HCT116 (cell line): ENCODE measurements around the gene AQP12B. TPM values are rescaled to one million over a fixed set of nuclear protein-coding genes. Genes with fewer than 3 reads are reported as not detected.

ENCODE experiments used
- ATAC-seq: fragments of 200-7000 bp; cut with Tn5 transposase; 2 replicates; pipeline ENCODE4 v1.9.1; 2020; ENCODE audit warnings: mild to moderate bottlenecking, moderate library complexity
- BruUV-seq: library from RNA; stranded (reverse); fragments of 400-500 nt; replicated peaks from 2 replicates; lab custom pipeline; 2021; lab: Mats Ljungman, UMichigan
- CTCF ChIA-PET: fragments of 300-600 bp; sonication (Branson Sonifier 250); formaldehyde crosslinking; loops from one replicate; lab custom pipeline; 2021; ENCODE audit warnings: antibody characterized with exemption; lab: Charles Lee
- POLR2A ChIA-PET: fragments of 300-600, 350-600 bp; sonication (Branson Sonifier 250); formaldehyde crosslinking; loops from one replicate; lab custom pipeline; 2021; ENCODE audit warnings: antibody characterized with exemption; lab: Charles Lee
- RAD21 ChIA-PET, 2 experiments: fragments of 300-600 bp; sonication (Branson Sonifier 250); formaldehyde crosslinking; loops; one replicate each; lab custom pipeline; 2023; ENCODE audit warnings: low total read pairs in 2 of 2; ENCODE audit not compliant: uncharacterized antibody in 2 of 2, unreplicated experiment in 2 of 2, low non-redundant PET in 1 of 2; lab: Charles Lee
- DNase-seq: peaks from one replicate; pipeline ENCODE4 v3.0.0-alpha.2; 2010; ENCODE audit warnings: low read depth, low spot score
- H2AFZ ChIP-seq: fragments of 200-600 bp; shearing (Covaris generic), sonication (generic); 2 replicates; pipeline ENCODE4 v1.6.1; 2017; ENCODE audit warnings: low read depth, mixed run types, mixed read lengths, antibody characterized with exemption, low read length; ENCODE audit not compliant: poor library complexity, severe bottlenecking
- H3K27ac ChIP-seq: 2 replicates; pipeline ENCODE4 v1.5.1; 2012; ENCODE audit warnings: low read depth, low read length
- H3K27me3 ChIP-seq: fragments of 200-600 bp; sonication (generic); 2 replicates; pipeline ENCODE4 v1.6.1; 2016; ENCODE audit warnings: mixed run types, low read length, mixed read lengths; ENCODE audit not compliant: insufficient read depth
- H3K36me3 ChIP-seq, 2 experiments: fragments of 200-500 bp in 1 of 2; fragments of 200-600 bp in 1 of 2; sonication (Bioruptor generic) in 1 of 2; sonication (generic) in 1 of 2; 2 replicates each; pipeline versions ENCODE4 v1.5.1 to v1.6.1; 2014 to 2016; ENCODE audit warnings: low read length in 2 of 2, inconsistent platforms in 1 of 2, mixed read lengths in 1 of 2, mixed run types in 1 of 2; ENCODE audit not compliant: insufficient read depth in 2 of 2, control insufficient read depth in 1 of 2
- H3K4me1 ChIP-seq, 2 experiments: fragments of 200-600 bp in 1 of 2; sonication (generic) in 1 of 2; 2 replicates each; pipeline versions ENCODE4 v1.5.1 to v1.6.1; 2012 to 2017; ENCODE audit warnings: low read length in 2 of 2, inconsistent platforms in 1 of 2, mild to moderate bottlenecking in 1 of 2, mixed read lengths in 1 of 2, mixed run types in 1 of 2, moderate library complexity in 1 of 2; ENCODE audit not compliant: insufficient read depth in 2 of 2, control insufficient read depth in 1 of 2
- H3K4me2 ChIP-seq: fragments of 200-600 bp; sonication (generic); 2 replicates; pipeline ENCODE4 v1.6.1; 2017; ENCODE audit warnings: mixed run types, low read length, mixed read lengths
- H3K4me3 ChIP-seq, 2 experiments: fragments of 200-600 bp in 1 of 2; sonication (generic) in 1 of 2; replicated peaks in 1 of 2; 2 replicates each; pipeline ENCODE4 v1.5.1; 2011 to 2016; ENCODE audit warnings: low read length in 2 of 2, control low read depth in 1 of 2, low read depth in 1 of 2, mild to moderate bottlenecking in 1 of 2, mixed read lengths in 1 of 2, mixed run types in 1 of 2
- H3K79me2 ChIP-seq: fragments of 200-600 bp; sonication (generic); 2 replicates; pipeline ENCODE4 v1.6.1; 2017; ENCODE audit warnings: mild to moderate bottlenecking, mixed run types, low read length, moderate library complexity, mixed read lengths; ENCODE audit not compliant: insufficient read depth
- H3K9ac ChIP-seq: fragments of 200-600 bp; sonication (generic); 2 replicates; pipeline ENCODE4 v1.6.1; 2016; ENCODE audit warnings: low read length, mixed read lengths
- H3K9me2 ChIP-seq: fragments of 200-600 bp; sonication (generic), shearing (Covaris generic); 2 replicates; pipeline ENCODE4 v1.6.1; 2017; ENCODE audit warnings: mixed run types, mild to moderate bottlenecking, moderate library complexity; ENCODE audit not compliant: insufficient read depth
- H3K9me3 ChIP-seq, 2 experiments: fragments of 200-500 bp in 1 of 2; fragments of 200-600 bp in 1 of 2; sonication (Bioruptor generic) in 1 of 2; sonication (generic) in 1 of 2; 2 replicates each; pipeline ENCODE4 v1.6.1; 2014 to 2017; ENCODE audit warnings: low read length in 2 of 2, mixed read lengths in 2 of 2, inconsistent platforms in 1 of 2, low read depth in 1 of 2, mild to moderate bottlenecking in 1 of 2, mixed run types in 1 of 2, moderate library complexity in 1 of 2; ENCODE audit not compliant: control insufficient read depth in 1 of 2, insufficient read depth in 1 of 2
- H4K20me1 ChIP-seq: fragments of 200-600 bp; sonication (generic), shearing (Covaris generic); 2 replicates; pipeline ENCODE4 v1.6.1; 2017; ENCODE audit warnings: mixed run types, mild to moderate bottlenecking, moderate library complexity; ENCODE audit not compliant: insufficient read depth
- ELF1 ChIP-seq: IDR thresholded peaks from 2 replicates; pipeline ENCODE4 v1.6.1; 2012; ENCODE audit warnings: low read depth, borderline replicate concordance
- EZH2 ChIP-seq: fragments of 200-600 bp; sonication (generic); IDR thresholded peaks from 2 replicates; pipeline ENCODE4 v1.6.1; 2017; ENCODE audit warnings: antibody characterized with exemption, mixed run types
- EZH2phosphoT487 ChIP-seq: fragments of 200-600 bp; IDR thresholded peaks from 2 replicates; pipeline ENCODE4 v1.6.1; 2018; ENCODE audit warnings: antibody characterized with exemption, borderline replicate concordance
- POLR2A ChIP-seq: IDR thresholded peaks from 2 replicates; pipeline ENCODE4 v1.7.0; 2011; ENCODE audit warnings: borderline replicate concordance; ENCODE audit not compliant: insufficient read depth, insufficient read length; ENCODE audit errors: extremely low read depth
- POLR2AphosphoS5 ChIP-seq: IDR thresholded peaks from 2 replicates; pipeline ENCODE4 v1.6.1; 2011; ENCODE audit warnings: mild to moderate bottlenecking, low read depth, low read length, moderate library complexity
- RAD21 ChIP-seq: IDR thresholded peaks from 2 replicates; pipeline ENCODE4 v1.6.1; 2012; ENCODE audit warnings: low read depth, mild to moderate bottlenecking
- SIN3A ChIP-seq: IDR thresholded peaks from 2 replicates; pipeline ENCODE4 v1.6.1; 2012; ENCODE audit warnings: low read depth
- SP1 ChIP-seq: IDR thresholded peaks from 2 replicates; pipeline ENCODE4 v1.6.1; 2012; ENCODE audit warnings: low read depth
- SRF ChIP-seq: IDR thresholded peaks from 2 replicates; pipeline ENCODE4 v1.6.1; 2012; ENCODE audit warnings: low read depth
- TCF7L2 ChIP-seq: IDR thresholded peaks from 2 replicates; pipeline ENCODE4 v1.7.0; 2011; ENCODE audit warnings: borderline replicate concordance, inconsistent platforms; ENCODE audit not compliant: insufficient read depth, insufficient read length; ENCODE audit errors: extremely low read depth
- YY1 ChIP-seq: IDR thresholded peaks from 2 replicates; pipeline ENCODE4 v1.6.1; 2011; ENCODE audit warnings: low read length, low read depth, moderate library complexity, mild to moderate bottlenecking; ENCODE audit not compliant: insufficient replicate concordance; ENCODE audit errors: extremely low read depth
- ZFX ChIP-seq: fragments of 450-650 bp; IDR thresholded peaks from 2 replicates; pipeline ENCODE4 v1.6.1; 2017
- intact Hi-C: fragments of 100-400 bp; cut with micrococcal nuclease; formaldehyde crosslinking; loops from 2 replicates; pipeline ENCODE4 v1.10.0; 2022
- total RNA-seq: library from RNA; stranded (reverse); gene quantifications from one replicate; pipeline ENCODE4 v1.2.1, GENCODE V29; 2021; ENCODE audit not compliant: unreplicated experiment
- TF ChIP-seq, protein P1 (sequence below), 3 experiments: fragments of 200-600 bp in 1 of 3; sonication (generic) in 1 of 3; IDR thresholded peaks in 2 of 3; conservative IDR thresholded peaks in 1 of 3; 2 replicates each; pipeline ENCODE4 v1.5.1; 2012 to 2017; ENCODE audit warnings: low read depth in 2 of 3, low read length in 2 of 3, antibody characterized with exemption in 1 of 3, borderline replicate concordance in 1 of 3, control low read depth in 1 of 3, mild to moderate bottlenecking in 1 of 3, mixed read lengths in 1 of 3, mixed run types in 1 of 3, moderate library complexity in 1 of 3; ENCODE audit not compliant: insufficient read depth in 1 of 3
- TF ChIP-seq, protein P2 (sequence below): IDR thresholded peaks from 2 replicates; pipeline ENCODE4 v1.6.1; 2011; ENCODE audit warnings: mild to moderate bottlenecking, low read length, moderate library complexity; ENCODE audit not compliant: insufficient replicate concordance; ENCODE audit errors: extremely low read depth
- TF ChIP-seq, protein P3 (sequence below): IDR thresholded peaks from 2 replicates; pipeline ENCODE4 v1.6.1; 2012

AQP12B gene
- total RNA-seq, 1 experiment from 2014 or later = not detected

DNA sequence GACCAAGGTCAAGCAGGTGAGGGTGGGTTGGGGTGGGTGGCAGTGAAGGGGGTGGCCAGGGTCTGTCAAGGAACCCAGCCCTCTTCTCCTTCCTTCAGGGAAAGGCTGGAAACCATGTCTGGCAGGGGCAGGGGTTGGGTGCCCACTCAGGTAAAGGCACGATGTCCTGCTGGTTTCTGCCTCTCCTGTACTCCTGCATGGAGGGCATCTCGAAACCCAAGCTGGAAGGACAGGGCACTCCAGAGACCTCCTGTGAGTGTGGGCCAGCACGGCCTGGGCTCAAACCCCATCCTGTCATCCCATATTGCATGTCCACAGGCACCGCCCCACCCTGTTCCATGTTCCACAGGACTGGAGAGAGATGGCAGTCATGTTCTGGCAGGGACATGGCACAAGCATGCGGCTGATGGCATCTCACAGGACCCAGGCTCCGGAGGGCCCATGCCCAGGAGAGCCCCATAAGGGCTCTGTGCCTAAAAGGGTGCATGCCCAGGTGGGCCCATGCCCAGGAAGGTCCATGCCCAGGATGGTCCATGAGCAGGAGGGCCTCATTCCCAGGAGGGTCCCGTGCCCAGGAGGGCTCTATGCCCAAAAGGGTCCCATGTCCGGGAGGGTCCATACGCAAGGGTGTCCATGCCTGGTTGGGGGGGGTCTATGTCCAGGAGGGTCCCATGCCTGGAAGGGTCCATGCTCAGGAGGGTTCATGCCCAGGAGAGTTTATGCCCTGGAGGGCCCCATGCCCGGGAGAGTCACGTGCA lies 51.0 kb downstream of the AQP12B start:
- ChIA-PET RAD21 (no interaction called here), CTCF (no interaction called here)

More for the DNA sequence above, 51.0 kb downstream of the AQP12B start:
- POLR2A ChIA-PET = no interaction called here
- Histone ChIP-seq H3K9me2 (no peaks in the 10 kb centered on the region), H3K4me1 (no peaks in the 10 kb centered on the region), H3K9ac (no peak overlapping the region), H3K27me3 (no peaks in the 10 kb centered on the region), H3K4me3 (no peak overlapping the region), H3K9me3 (peaks cover 5 to 6% of the 10 kb centered on the region in 2 experiments; a peak in 2 of 4 replicates), H3K36me3 (no peaks in the 10 kb centered on the region), H2AFZ (no peak overlapping the region), H3K79me2 (no peaks in the 10 kb centered on the region), H4K20me1 (no peaks in the 10 kb centered on the region), H3K27ac (no peak overlapping the region), H3K4me2 (no peak overlapping the region)
- BruUV-seq = no TSS peak
- ATAC-seq = no peak
- DNase-seq = no peak
- intact Hi-C loops = no loop called here
- TF ChIP-seq TCF7L2 (no peak), ZFX (no peak), SRF (no peak), SP1 (no peak), YY1 (no peak), EZH2 (no peak), ELF1 (no peak), RAD21 (no peak), POLR2A (no peak), POLR2AphosphoS5 (no peak), SIN3A (no peak), EZH2phosphoT487 (no peak)
- TF ChIP-seq, protein P1, sequence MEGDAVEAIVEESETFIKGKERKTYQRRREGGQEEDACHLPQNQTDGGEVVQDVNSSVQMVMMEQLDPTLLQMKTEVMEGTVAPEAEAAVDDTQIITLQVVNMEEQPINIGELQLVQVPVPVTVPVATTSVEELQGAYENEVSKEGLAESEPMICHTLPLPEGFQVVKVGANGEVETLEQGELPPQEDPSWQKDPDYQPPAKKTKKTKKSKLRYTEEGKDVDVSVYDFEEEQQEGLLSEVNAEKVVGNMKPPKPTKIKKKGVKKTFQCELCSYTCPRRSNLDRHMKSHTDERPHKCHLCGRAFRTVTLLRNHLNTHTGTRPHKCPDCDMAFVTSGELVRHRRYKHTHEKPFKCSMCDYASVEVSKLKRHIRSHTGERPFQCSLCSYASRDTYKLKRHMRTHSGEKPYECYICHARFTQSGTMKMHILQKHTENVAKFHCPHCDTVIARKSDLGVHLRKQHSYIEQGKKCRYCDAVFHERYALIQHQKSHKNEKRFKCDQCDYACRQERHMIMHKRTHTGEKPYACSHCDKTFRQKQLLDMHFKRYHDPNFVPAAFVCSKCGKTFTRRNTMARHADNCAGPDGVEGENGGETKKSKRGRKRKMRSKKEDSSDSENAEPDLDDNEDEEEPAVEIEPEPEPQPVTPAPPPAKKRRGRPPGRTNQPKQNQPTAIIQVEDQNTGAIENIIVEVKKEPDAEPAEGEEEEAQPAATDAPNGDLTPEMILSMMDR (IDR thresholded peaks at IDR 0.05 in 2 of 3, conservative IDR thresholded peaks at IDR 0.05 in 1 of 3; ENCODE audit: borderline replicate concordance in 1 of 3, insufficient read depth in 1 of 3, low read depth in 2 of 3, low read length in 2 of 3) = no peak
- TF ChIP-seq, protein P2, sequence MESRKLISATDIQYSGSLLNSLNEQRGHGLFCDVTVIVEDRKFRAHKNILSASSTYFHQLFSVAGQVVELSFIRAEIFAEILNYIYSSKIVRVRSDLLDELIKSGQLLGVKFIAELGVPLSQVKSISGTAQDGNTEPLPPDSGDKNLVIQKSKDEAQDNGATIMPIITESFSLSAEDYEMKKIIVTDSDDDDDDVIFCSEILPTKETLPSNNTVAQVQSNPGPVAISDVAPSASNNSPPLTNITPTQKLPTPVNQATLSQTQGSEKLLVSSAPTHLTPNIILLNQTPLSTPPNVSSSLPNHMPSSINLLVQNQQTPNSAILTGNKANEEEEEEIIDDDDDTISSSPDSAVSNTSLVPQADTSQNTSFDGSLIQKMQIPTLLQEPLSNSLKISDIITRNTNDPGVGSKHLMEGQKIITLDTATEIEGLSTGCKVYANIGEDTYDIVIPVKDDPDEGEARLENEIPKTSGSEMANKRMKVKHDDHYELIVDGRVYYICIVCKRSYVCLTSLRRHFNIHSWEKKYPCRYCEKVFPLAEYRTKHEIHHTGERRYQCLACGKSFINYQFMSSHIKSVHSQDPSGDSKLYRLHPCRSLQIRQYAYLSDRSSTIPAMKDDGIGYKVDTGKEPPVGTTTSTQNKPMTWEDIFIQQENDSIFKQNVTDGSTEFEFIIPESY = no peak
- TF ChIP-seq, protein P3, sequence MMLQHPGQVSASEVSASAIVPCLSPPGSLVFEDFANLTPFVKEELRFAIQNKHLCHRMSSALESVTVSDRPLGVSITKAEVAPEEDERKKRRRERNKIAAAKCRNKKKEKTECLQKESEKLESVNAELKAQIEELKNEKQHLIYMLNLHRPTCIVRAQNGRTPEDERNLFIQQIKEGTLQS = no peak
